C4-2B (cell line): Measurements from ENCODE around the gene ACADVL.

Source experiments
- ZFX ChIP-seq: fragments of 450-650 bp; IDR thresholded peaks from 2 replicates; pipeline ENCODE4 v1.6.1; 2017
- TF ChIP-seq, protein P1 (sequence below): fragments of 450-650 bp; conservative IDR thresholded peaks from 2 replicates; pipeline ENCODE4 v1.5.1; 2017; ENCODE audit warnings: mild to moderate bottlenecking

DNA sequence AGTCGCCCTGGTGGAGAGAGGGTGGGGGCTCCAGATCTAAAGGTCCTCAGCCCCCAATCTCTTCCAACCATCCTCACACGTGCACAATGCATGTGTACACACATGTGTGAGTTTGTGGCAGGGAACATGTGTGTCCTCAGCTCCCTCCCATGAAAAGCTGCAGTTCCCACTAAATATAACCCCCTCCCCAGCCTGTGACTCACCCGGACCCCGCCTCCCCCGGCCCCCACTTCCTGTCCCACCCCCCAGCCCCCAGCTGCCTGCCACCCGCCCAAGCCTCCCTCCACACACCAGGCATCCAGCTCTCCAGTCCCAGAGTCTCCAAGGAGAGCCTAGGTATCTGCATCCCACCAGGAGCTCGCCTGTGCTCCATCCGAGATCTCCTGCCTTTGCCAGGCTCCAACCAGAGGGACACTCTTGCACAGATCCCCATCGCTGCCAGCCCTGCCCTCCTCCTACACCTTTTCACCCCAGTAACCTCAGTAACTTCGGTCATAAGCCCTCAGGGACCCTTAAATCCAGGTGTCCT lies 4.0 kb upstream of the ACADVL start:
- TF ChIP-seq, protein P1, sequence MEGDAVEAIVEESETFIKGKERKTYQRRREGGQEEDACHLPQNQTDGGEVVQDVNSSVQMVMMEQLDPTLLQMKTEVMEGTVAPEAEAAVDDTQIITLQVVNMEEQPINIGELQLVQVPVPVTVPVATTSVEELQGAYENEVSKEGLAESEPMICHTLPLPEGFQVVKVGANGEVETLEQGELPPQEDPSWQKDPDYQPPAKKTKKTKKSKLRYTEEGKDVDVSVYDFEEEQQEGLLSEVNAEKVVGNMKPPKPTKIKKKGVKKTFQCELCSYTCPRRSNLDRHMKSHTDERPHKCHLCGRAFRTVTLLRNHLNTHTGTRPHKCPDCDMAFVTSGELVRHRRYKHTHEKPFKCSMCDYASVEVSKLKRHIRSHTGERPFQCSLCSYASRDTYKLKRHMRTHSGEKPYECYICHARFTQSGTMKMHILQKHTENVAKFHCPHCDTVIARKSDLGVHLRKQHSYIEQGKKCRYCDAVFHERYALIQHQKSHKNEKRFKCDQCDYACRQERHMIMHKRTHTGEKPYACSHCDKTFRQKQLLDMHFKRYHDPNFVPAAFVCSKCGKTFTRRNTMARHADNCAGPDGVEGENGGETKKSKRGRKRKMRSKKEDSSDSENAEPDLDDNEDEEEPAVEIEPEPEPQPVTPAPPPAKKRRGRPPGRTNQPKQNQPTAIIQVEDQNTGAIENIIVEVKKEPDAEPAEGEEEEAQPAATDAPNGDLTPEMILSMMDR, result no peak
- TF ChIP-seq ZFX, result no peak
